GM23338 (cell line): ENCODE results near the gene TK1.

Experiments used
- CTCF ChIP-seq, 2 experiments: fragments of 200-600 bp in 1 of 2; sonication (generic) in 1 of 2; conservative IDR thresholded peaks; 2 replicates each; pipeline versions ENCODE4 v1.5.1 to v1.6.1; 2016 to 2017; ENCODE audit warnings: antibody characterized with exemption in 2 of 2, low read depth in 2 of 2, mild to moderate bottlenecking in 2 of 2, moderate library complexity in 1 of 2
- EZH2 ChIP-seq: fragments of 200-600 bp; sonication (generic); IDR thresholded peaks from one replicate; pipeline ENCODE4 v1.8.0; 2017; ENCODE audit warnings: antibody characterized with exemption, mild to moderate bottlenecking, low read depth; ENCODE audit not compliant: unreplicated experiment
- EZH2phosphoT487 ChIP-seq: fragments of 200-600 bp; sonication (generic); IDR thresholded peaks from one replicate; pipeline ENCODE4 v1.8.1; 2018; ENCODE audit warnings: antibody characterized with exemption; ENCODE audit not compliant: unreplicated experiment
- POLR2AphosphoS5 ChIP-seq: IDR thresholded peaks from 2 replicates; pipeline ENCODE4 v1.6.1; 2016; ENCODE audit warnings: antibody characterized with exemption, low read depth

GRCh38 chr17:78163881-78164747, 22.7 kb downstream of the TK1 start:
- no peak for TF ChIP-seq CTCF (conservative IDR thresholded peaks at IDR 0.05; ENCODE audit: low read depth in 2 of 2)
- no peak for TF ChIP-seq EZH2
- no peak for TF ChIP-seq POLR2AphosphoS5
- no peak for TF ChIP-seq EZH2phosphoT487
